RWPE2 (cell line): ENCODE measurements around the gene CHCHD3.
"Not testable (repeated sequence)": the region's sequence is repeated elsewhere in the genome, so short reads cannot be mapped to it uniquely, and the experiment has no call there.

Experiments
- ATAC-seq: fragments of 200-7000 bp; cut with Tn5 transposase; 3 replicates; pipeline ENCODE4 v1.9.1; 2021; ENCODE audit warnings: low read depth
- DNase-seq: peaks from one replicate; pipeline ENCODE4 v3.0.0-alpha.2; 2020; ENCODE audit warnings: low spot score
- H3K27ac ChIP-seq: fragments of 450-650 bp; 2 replicates; pipeline ENCODE4 v1.5.1; 2017; ENCODE audit warnings: mild to moderate bottlenecking; ENCODE audit not compliant: poor library complexity, severe bottlenecking
- H3K27me3 ChIP-seq: fragments of 250-450 bp; sonication (Bioruptor Pico); 2 replicates; pipeline ENCODE4 v1.5.1; 2021; ENCODE audit warnings: mild to moderate bottlenecking, moderate library complexity; ENCODE audit not compliant: insufficient read depth, poor library complexity, severe bottlenecking
- H3K36me3 ChIP-seq: fragments of 250-450 bp; sonication (Bioruptor Pico); 2 replicates; pipeline ENCODE4 v1.5.1; 2020; ENCODE audit warnings: low read depth, mild to moderate bottlenecking, moderate library complexity
- H3K4me1 ChIP-seq: fragments of 250-450 bp; sonication (Bioruptor Pico); 2 replicates; pipeline ENCODE4 v1.5.1; 2021; ENCODE audit warnings: mild to moderate bottlenecking, moderate library complexity; ENCODE audit not compliant: insufficient read depth, poor library complexity, severe bottlenecking
- H3K4me3 ChIP-seq: fragments of 250-450 bp; sonication (Bioruptor Pico); 2 replicates; pipeline ENCODE4 v1.5.1; 2021; ENCODE audit warnings: mild to moderate bottlenecking, moderate library complexity; ENCODE audit not compliant: severe bottlenecking
- H3K9me3 ChIP-seq: fragments of 250-450 bp; sonication (Bioruptor Pico); 2 replicates; pipeline ENCODE4 v1.5.1; 2021; ENCODE audit warnings: mild to moderate bottlenecking, moderate library complexity; ENCODE audit not compliant: severe bottlenecking
- CTCF ChIP-seq: fragments of 450-650 bp; IDR thresholded peaks from one replicate; pipeline ENCODE4 v1.5.1; 2017; ENCODE audit warnings: mild to moderate bottlenecking, moderate library complexity; ENCODE audit not compliant: poor library complexity, severe bottlenecking

Gene CHCHD3

GRCh38 chr7:132970257-132970656 lies 111.6 kb downstream of the CHCHD3 start:
- no peak overlapping the region for H3K4me3 ChIP-seq
- H3K27ac ChIP-seq, result no peak overlapping the region
- no peak for TF ChIP-seq CTCF
- H3K9me3 ChIP-seq, result no peaks in the 10 kb centered on the region
- no peaks in the 10 kb centered on the region for H3K27me3 ChIP-seq
- H3K36me3 ChIP-seq, result peaks cover 7% of the 10 kb centered on the region; the same call in 1 of the 2 replicates
- ATAC-seq (no peak), DNase-seq (no peak)
- peaks cover 11% of the 10 kb centered on the region for H3K4me1 ChIP-seq

- Histone ChIP-seq H3K36me3 (peaks cover 3% of the 10 kb centered on the region; the same call in 1 of the 2 replicates), H3K27ac (no peak overlapping the region), H3K4me3 (no peak overlapping the region), H3K9me3 (no peaks in the 10 kb centered on the region), H3K27me3 (no peaks in the 10 kb centered on the region), H3K4me1 (peaks cover 11% of the 10 kb centered on the region)
- TF ChIP-seq CTCF, result no peak
- DNase-seq, result no peak
- ATAC-seq, result no peak
Measured at GRCh38 chr7:132969520-132969919, 112.4 kb downstream of the CHCHD3 start.

GRCh38 chr7:132967470-132967848 lies 114.4 kb downstream of the CHCHD3 start:
- ATAC-seq, DNase-seq, H3K4me3 ChIP-seq, H3K36me3 ChIP-seq, H3K9me3 ChIP-seq, H3K27me3 ChIP-seq, H3K27ac ChIP-seq: not testable (repeated sequence)
- H3K4me1 ChIP-seq, result peaks cover 11% of the 10 kb centered on the region

GRCh38 chr7:132966754-132967469 lies 115.0 kb downstream of the CHCHD3 start:
- Histone ChIP-seq H3K4me3 (no peak overlapping the region), H3K27ac (no peak overlapping the region), H3K4me1 (peaks cover 11% of the 10 kb centered on the region), H3K36me3 (no peaks in the 10 kb centered on the region), H3K27me3 (no peaks in the 10 kb centered on the region), H3K9me3 (no peaks in the 10 kb centered on the region)
- ATAC-seq, result no peak
- no peak for DNase-seq
- no peak for TF ChIP-seq CTCF

DNA sequence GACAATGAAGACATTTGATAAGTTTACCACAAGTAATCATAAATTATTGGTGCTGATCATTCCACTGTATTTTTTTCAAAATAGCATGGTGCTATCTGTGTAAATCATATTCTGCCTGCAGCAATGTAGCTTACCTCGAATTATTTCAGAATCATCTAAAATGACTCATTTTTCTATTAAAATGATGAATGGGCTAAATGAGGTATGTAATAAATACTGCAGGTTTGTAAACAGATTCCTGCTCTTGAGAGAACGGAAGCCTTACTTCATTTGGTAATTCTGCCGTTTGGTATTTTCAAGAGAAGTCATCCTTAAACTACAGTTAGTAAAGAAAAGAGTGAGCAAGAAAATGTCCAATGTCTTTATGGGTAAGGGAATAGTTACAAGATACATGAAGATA lies 115.9 kb downstream of the CHCHD3 start:
- Histone ChIP-seq H3K27me3 (no peaks in the 10 kb centered on the region), H3K9me3 (no peaks in the 10 kb centered on the region), H3K27ac (no peak overlapping the region), H3K4me1 (peaks cover 11% of the 10 kb centered on the region), H3K4me3 (no peak overlapping the region), H3K36me3 (no peaks in the 10 kb centered on the region)
- ATAC-seq (peak; percentile 60), DNase-seq (no peak)
- no peak for TF ChIP-seq CTCF
